CD14-positive monocyte (primary cell): ENCODE measurements around the gene CIPC. TPM values are rescaled to one million over a fixed set of nuclear protein-coding genes. Genes with fewer than 3 reads are reported as not detected.

Source experiments
- DNase-seq, 3 donors: peaks; one replicate each; pipeline ENCODE4 v3.0.0-alpha.2; 2011 to 2022
- H2AFZ ChIP-seq: 2 replicates; pipeline ENCODE4 v1.6.0; 2012; ENCODE audit warnings: mild to moderate bottlenecking, low read depth, low read length, inconsistent platforms; ENCODE audit not compliant: insufficient read depth, poor library complexity, severe bottlenecking
- H3K27ac ChIP-seq, 2 donors: 1 replicate in 1 of 2; 2 replicates in 1 of 2; pipeline ENCODE4 v1.5.1; 2012 to 2013; ENCODE audit warnings: low read length in 2 of 2, control low read depth in 1 of 2, inconsistent platforms in 1 of 2, low read depth in 1 of 2, mild to moderate bottlenecking in 1 of 2
- H3K27me3 ChIP-seq, 2 donors: one replicate each; pipeline versions ENCODE4 v1.6.0 to v1.6.1; 2011 to 2013; ENCODE audit warnings: low read length in 2 of 2; ENCODE audit not compliant: control insufficient read depth in 2 of 2, insufficient read depth in 2 of 2
- H3K36me3 ChIP-seq, 2 donors: replicated peaks in 1 of 2; 1 replicate in 1 of 2; 2 replicates in 1 of 2; pipeline versions ENCODE4 v1.5.1 to v1.6.1; 2012 to 2013; ENCODE audit warnings: low read length in 2 of 2, control low read depth in 1 of 2, inconsistent platforms in 1 of 2, mild to moderate bottlenecking in 1 of 2; ENCODE audit not compliant: insufficient read depth in 2 of 2, control insufficient read depth in 1 of 2
- H3K4me1 ChIP-seq, 2 donors: 1 replicate in 1 of 2; 2 replicates in 1 of 2; pipeline versions ENCODE4 v1.5.1 to v1.6.1; 2012 to 2013; ENCODE audit warnings: low read length in 2 of 2, control low read depth in 1 of 2, inconsistent platforms in 1 of 2, mild to moderate bottlenecking in 1 of 2, moderate library complexity in 1 of 2; ENCODE audit not compliant: insufficient read depth in 2 of 2, control insufficient read depth in 1 of 2
- H3K4me2 ChIP-seq: replicated peaks from 2 replicates; pipeline ENCODE3; 2012; ENCODE audit warnings: low read length, moderate library complexity, mild to moderate bottlenecking; ENCODE audit not compliant: poor library complexity, severe bottlenecking; ENCODE audit errors: extremely low read depth
- H3K4me3 ChIP-seq, 3 experiments: fragments of 200-600 bp in 1 of 3; sonication (generic) in 1 of 3; replicated peaks in 1 of 3; 1 replicate in 2 of 3; 2 replicates in 1 of 3; pipeline ENCODE4 v1.5.1; 2011 to 2013; ENCODE audit warnings: low read length in 3 of 3, mild to moderate bottlenecking in 3 of 3, control low read depth in 2 of 3, low read depth in 2 of 3, inconsistent platforms in 1 of 3, moderate library complexity in 1 of 3
- H3K79me2 ChIP-seq: 2 replicates; pipeline ENCODE4 v1.6.0; 2012; ENCODE audit warnings: mild to moderate bottlenecking, control low read depth, inconsistent platforms, low read length, moderate library complexity; ENCODE audit not compliant: insufficient read depth
- H3K9ac ChIP-seq: 2 replicates; pipeline ENCODE4 v1.6.0; 2017; ENCODE audit warnings: low read length, mild to moderate bottlenecking; ENCODE audit not compliant: insufficient read depth, poor library complexity, severe bottlenecking
- H3K9me3 ChIP-seq, 2 donors: replicated peaks in 1 of 2; 1 replicate in 1 of 2; 2 replicates in 1 of 2; pipeline versions ENCODE4 v1.5.1 to v1.6.1; 2012 to 2013; ENCODE audit warnings: low read length in 2 of 2, control low read depth in 1 of 2; ENCODE audit not compliant: control insufficient read depth in 1 of 2, insufficient read depth in 1 of 2
- H4K20me1 ChIP-seq: 2 replicates; pipeline ENCODE4 v1.6.0; 2012; ENCODE audit warnings: mild to moderate bottlenecking, low read length, control low read depth, moderate library complexity; ENCODE audit not compliant: insufficient read depth
- H3K27ac Mint-ChIP-seq, 7 donors: one replicate each; pipeline ENCODE4 v1.8.0; 2020; ENCODE audit warnings: mild to moderate bottlenecking in 7 of 7, mixed read lengths in 7 of 7, moderate library complexity in 6 of 7, inconsistent platforms in 2 of 7
- H3K27me3 Mint-ChIP-seq, 3 donors: one replicate each; pipeline ENCODE4 v1.8.0; 2021 to 2022; ENCODE audit warnings: low read depth in 3 of 3, mild to moderate bottlenecking in 3 of 3, mixed read lengths in 3 of 3, moderate library complexity in 3 of 3, inconsistent platforms in 1 of 3
- H3K36me3 Mint-ChIP-seq, 2 donors: one replicate each; pipeline ENCODE4 v1.8.0; 2020; ENCODE audit warnings: mixed read lengths in 2 of 2, inconsistent platforms in 1 of 2, mild to moderate bottlenecking in 1 of 2
- H3K4me1 Mint-ChIP-seq: one replicate; pipeline ENCODE4 v1.8.0; 2020; ENCODE audit warnings: mild to moderate bottlenecking, mixed read lengths
- H3K4me3 Mint-ChIP-seq, 2 donors: one replicate each; pipeline ENCODE4 v1.8.0; 2020; ENCODE audit warnings: mild to moderate bottlenecking in 2 of 2, mixed read lengths in 2 of 2, moderate library complexity in 1 of 2
- H3K9me3 Mint-ChIP-seq, 7 donors: one replicate each; pipeline ENCODE4 v1.8.0; 2020 to 2022; ENCODE audit warnings: mixed read lengths in 7 of 7, mild to moderate bottlenecking in 6 of 7, moderate library complexity in 6 of 7, inconsistent platforms in 2 of 7
- CTCF ChIP-seq: fragments of 200-600 bp; IDR thresholded peaks from one replicate; pipeline ENCODE4 v1.8.0; 2022; ENCODE audit warnings: antibody characterized with exemption, mild to moderate bottlenecking
- WGBS: methylation state at CpG from one replicate; pipeline ENCODE4 v1.1.5; 2013; ENCODE audit warnings: missing lambda C conversion rate; ENCODE audit not compliant: insufficient coverage; 5-methylcytosine and 5-hydroxymethylcytosine counted together
- intact Hi-C, 2 donors: fragments of 100-400 bp; cut with micrococcal nuclease; formaldehyde crosslinking; loops; one replicate each; pipeline versions ENCODE4 v1.15.0 to v1.15.1; 2023
- polyA plus RNA-seq, 3 donors: library from polyadenylated mRNA; depleted of rRNA in 1 of 3; unstranded in 2 of 3; stranded (reverse) in 1 of 3; fragments of 300-500 nt in 2 of 3; fragments of >200 nt in 1 of 3; fragmentation: Illumina TruSeq in 2 of 3; gene quantifications; 1 replicate in 2 of 3; 2 replicates in 1 of 3; pipeline ENCODE4 v1.2.3, GENCODE V29; 2012 to 2021

CIPC gene
- polyA plus RNA-seq, 3 donors, result 4.4 to 11.2 (median 7.0) TPM

GRCh38 chr14:77076113-77076631 lies 21.9 kb upstream of the CIPC start:
- H3K36me3 Mint-ChIP-seq, result no peaks in the 10 kb centered on the region
- Histone ChIP-seq H3K27ac (peak overlapping the region in 1 of 2 donors; percentile 27), H3K4me2 (peak overlapping the region; percentile 38), H3K79me2 (no peaks in the 10 kb centered on the region), H3K4me3 (peak overlapping the region in 1 of 3 experiments; percentile 27), H3K9me3 (peaks cover 6 to 9% of the 10 kb centered on the region in 2 donors), H2AFZ (no peak overlapping the region), H4K20me1 (no peaks in the 10 kb centered on the region), H3K4me1 (peaks cover 16 to 17% of the 10 kb centered on the region in 2 donors), H3K9ac (peak overlapping the region; percentile 11), H3K36me3 (no peaks in the 10 kb centered on the region), H3K27me3 (no peaks in the 10 kb centered on the region)
- H3K9me3 Mint-ChIP-seq, result peaks cover 4 to 14% (median 9%) of the 10 kb centered on the region in 7 donors
- peaks cover 0 to 7% (median 2%) of the 10 kb centered on the region in 3 donors for H3K27me3 Mint-ChIP-seq
- TF ChIP-seq CTCF, result no peak
- intact Hi-C loops, result no loop called here
- WGBS, result 49% methylated on average over 5 of the region's 10 CpGs
- DNase-seq, result peak in 1 of 3 donors; percentile 22
- peak overlapping the region in 2 of 7 donors; percentile 23 to 53 for H3K27ac Mint-ChIP-seq
- H3K4me1 Mint-ChIP-seq, result peaks cover 18% of the 10 kb centered on the region
- peak overlapping the region in 1 of 2 donors; percentile 64 for H3K4me3 Mint-ChIP-seq

GRCh38 chr14:77077040-77077439 lies 21.0 kb upstream of the CIPC start:
- no peak overlapping the region for H3K27ac ChIP-seq
- H3K27me3 ChIP-seq, result no peaks in the 10 kb centered on the region
- intact Hi-C loops, result no loop called here
- no peaks in the 10 kb centered on the region for H4K20me1 ChIP-seq
- H3K4me3 ChIP-seq, result no peak overlapping the region
- Mint-ChIP-seq H3K9me3 (peaks cover 4 to 14% (median 9%) of the 10 kb centered on the region in 7 donors), H3K4me3 (no peak overlapping the region), H3K4me1 (peaks cover 15% of the 10 kb centered on the region), H3K36me3 (no peaks in the 10 kb centered on the region), H3K27ac (no peak overlapping the region), H3K27me3 (peaks cover 0 to 7% (median 2%) of the 10 kb centered on the region in 3 donors)
- no peak for DNase-seq
- no peak overlapping the region for H3K9ac ChIP-seq
- H3K79me2 ChIP-seq, result no peaks in the 10 kb centered on the region
- TF ChIP-seq CTCF, result no peak
- H3K4me1 ChIP-seq, result peaks cover 16 to 17% of the 10 kb centered on the region in 2 donors
- H3K4me2 ChIP-seq, result no peak overlapping the region
- WGBS, result 100% methylated on average over 2 of the region's 3 CpGs
- peaks cover 6 to 9% of the 10 kb centered on the region in 2 donors for H3K9me3 ChIP-seq
- H2AFZ ChIP-seq, result no peak overlapping the region
- H3K36me3 ChIP-seq, result no peaks in the 10 kb centered on the region
